ENCODE measurements around the gene NOC2L. TPM values are rescaled to one million over a fixed set of nuclear protein-coding genes. Genes with fewer than 3 reads are reported as not detected.

The NOC2L gene
- total and polyA plus RNA-seq, 9 of the 15 experiments (the other 6 are each of a cell fraction or from before 2014, with no cell fraction given) = 4.0 to 410 (median 200) TPM

DNA sequence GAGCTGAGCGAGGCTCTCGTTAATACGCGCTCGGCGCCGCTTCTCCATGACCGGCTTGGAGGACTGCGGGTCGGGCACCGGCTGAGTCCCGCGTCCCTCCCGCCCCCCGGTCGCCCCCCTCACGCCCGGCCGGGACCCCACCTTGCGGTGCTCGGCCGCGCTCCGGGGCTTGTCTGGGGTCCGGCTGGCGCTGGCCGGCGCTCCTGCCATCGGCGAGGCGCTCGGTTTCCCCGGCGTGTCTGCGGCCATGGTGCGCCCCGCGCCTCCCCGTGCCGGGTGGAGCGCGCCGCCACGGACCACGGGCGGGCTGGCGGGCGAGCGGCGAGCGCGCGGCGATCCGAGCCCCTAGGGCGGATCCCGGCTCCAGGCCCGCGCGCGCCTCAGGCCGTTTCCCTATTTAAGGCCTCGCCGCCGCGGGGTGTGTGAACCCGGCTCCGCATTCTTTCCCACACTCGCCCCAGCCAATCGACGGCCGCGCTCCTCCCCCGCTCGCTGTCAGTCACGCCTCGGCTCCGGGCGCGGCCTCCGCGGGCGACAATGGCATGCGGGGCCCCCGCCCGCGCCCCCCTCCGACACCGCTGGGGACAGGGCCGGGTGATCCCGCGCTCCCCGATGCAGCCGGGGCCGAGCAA, 40.8 kb upstream of the NOC2L start, which contains the start of gene HES4 (continued):
- TF ChIP-seq ZBTB5 (IDR thresholded peaks at IDR 0.05) = no peak
- TF ChIP-seq JUNB (CRISPR knock-in tag; conservative IDR thresholded peaks at IDR 0.05) = no peak
- TF ChIP-seq, protein P1, sequence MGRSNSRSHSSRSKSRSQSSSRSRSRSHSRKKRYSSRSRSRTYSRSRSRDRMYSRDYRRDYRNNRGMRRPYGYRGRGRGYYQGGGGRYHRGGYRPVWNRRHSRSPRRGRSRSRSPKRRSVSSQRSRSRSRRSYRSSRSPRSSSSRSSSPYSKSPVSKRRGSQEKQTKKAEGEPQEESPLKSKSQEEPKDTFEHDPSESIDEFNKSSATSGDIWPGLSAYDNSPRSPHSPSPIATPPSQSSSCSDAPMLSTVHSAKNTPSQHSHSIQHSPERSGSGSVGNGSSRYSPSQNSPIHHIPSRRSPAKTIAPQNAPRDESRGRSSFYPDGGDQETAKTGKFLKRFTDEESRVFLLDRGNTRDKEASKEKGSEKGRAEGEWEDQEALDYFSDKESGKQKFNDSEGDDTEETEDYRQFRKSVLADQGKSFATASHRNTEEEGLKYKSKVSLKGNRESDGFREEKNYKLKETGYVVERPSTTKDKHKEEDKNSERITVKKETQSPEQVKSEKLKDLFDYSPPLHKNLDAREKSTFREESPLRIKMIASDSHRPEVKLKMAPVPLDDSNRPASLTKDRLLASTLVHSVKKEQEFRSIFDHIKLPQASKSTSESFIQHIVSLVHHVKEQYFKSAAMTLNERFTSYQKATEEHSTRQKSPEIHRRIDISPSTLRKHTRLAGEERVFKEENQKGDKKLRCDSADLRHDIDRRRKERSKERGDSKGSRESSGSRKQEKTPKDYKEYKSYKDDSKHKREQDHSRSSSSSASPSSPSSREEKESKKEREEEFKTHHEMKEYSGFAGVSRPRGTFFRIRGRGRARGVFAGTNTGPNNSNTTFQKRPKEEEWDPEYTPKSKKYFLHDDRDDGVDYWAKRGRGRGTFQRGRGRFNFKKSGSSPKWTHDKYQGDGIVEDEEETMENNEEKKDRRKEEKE (IDR thresholded peaks at IDR 0.05; ENCODE audit: borderline replicate concordance in 1 of 2, control insufficient read depth in 1 of 2, low read depth in 2 of 2, low read length in 1 of 2) = peak in 1 of 2 experiments; percentile 24; a peak in 1 of 4 replicates
- no peak for TF ChIP-seq HMG20A (CRISPR knock-in tag; conservative IDR thresholded peaks at IDR 0.05)
- TF ChIP-seq ZNF280A (IDR thresholded peaks at IDR 0.05; ENCODE audit: low read depth, partially characterized antibody) = no peak
- TF ChIP-seq, protein P2, sequence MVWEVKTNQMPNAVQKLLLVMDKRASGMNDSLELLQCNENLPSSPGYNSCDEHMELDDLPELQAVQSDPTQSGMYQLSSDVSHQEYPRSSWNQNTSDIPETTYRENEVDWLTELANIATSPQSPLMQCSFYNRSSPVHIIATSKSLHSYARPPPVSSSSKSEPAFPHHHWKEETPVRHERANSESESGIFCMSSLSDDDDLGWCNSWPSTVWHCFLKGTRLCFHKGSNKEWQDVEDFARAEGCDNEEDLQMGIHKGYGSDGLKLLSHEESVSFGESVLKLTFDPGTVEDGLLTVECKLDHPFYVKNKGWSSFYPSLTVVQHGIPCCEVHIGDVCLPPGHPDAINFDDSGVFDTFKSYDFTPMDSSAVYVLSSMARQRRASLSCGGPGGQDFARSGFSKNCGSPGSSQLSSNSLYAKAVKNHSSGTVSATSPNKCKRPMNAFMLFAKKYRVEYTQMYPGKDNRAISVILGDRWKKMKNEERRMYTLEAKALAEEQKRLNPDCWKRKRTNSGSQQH (CRISPR knock-in tag; IDR thresholded peaks at IDR 0.05) = no peak
- TF ChIP-seq BMI1 (IDR thresholded peaks at IDR 0.05; ENCODE audit: low read length) = no peak
- no peak for TF ChIP-seq ZNF140 (CRISPR knock-in tag; IDR thresholded peaks at IDR 0.05)
- no peak for TF ChIP-seq CAMTA2 (CRISPR knock-in tag; conservative IDR thresholded peaks at IDR 0.05)
- no peak; the same call in 1 of the 2 replicates for TF ChIP-seq FOXP1 (CRISPR knock-in tag; IDR thresholded peaks at IDR 0.05)
- TF ChIP-seq CREM (IDR thresholded peaks at IDR 0.05; ENCODE audit: low read depth) = peak; percentile 44; the same call in 1 of the 2 replicates
- peak; percentile 89 for TF ChIP-seq L3MBTL2 (IDR thresholded peaks at IDR 0.05)
- TF ChIP-seq RBM17 (IDR thresholded peaks at IDR 0.05; ENCODE audit: borderline replicate concordance, low read depth, low read length) = no peak
- TF ChIP-seq SMARCA5 (IDR thresholded peaks at IDR 0.05) = no peak
- TF ChIP-seq, protein P3, sequence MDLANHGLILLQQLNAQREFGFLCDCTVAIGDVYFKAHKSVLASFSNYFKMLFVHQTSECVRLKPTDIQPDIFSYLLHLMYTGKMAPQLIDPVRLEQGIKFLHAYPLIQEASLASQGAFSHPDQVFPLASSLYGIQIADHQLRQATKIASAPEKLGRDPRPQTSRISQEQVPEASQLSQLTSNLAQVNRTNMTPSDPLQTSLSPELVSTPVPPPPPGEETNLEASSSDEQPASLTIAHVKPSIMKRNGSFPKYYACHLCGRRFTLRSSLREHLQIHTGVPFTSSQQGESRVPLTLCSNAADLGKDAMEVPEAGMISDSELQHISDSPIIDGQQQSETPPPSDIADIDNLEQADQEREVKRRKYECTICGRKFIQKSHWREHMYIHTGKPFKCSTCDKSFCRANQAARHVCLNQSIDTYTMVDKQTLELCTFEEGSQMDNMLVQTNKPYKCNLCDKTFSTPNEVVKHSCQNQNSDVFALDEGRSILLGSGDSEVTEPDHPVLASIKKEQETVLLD (IDR thresholded peaks at IDR 0.05) = no peak
- no peak for TF ChIP-seq NBN (IDR thresholded peaks at IDR 0.05; ENCODE audit: low read depth)
